Calu3 (cell line): ENCODE results near the gene TBC1D14. TPM values are rescaled to one million over a fixed set of nuclear protein-coding genes. Genes with fewer than 3 reads are reported as not detected.
A peak's percentile ranks its signal among the peaks of the same experiment; 100 is the strongest.

Source experiments
- BruUV-seq: library from RNA; stranded (reverse); fragments of 400-500 nt; replicated peaks from 2 replicates; lab custom pipeline; 2021; lab: Mats Ljungman, UMichigan
- CTCF ChIA-PET: fragments of 300-600 bp; sonication (Branson Sonifier 250); formaldehyde crosslinking; loops from one replicate; lab custom pipeline; 2022; ENCODE audit warnings: antibody characterized with exemption; lab: Charles Lee
- DNase-seq: peaks from one replicate; pipeline ENCODE4 v3.0.0; 2022
- H3K27ac Mint-ChIP-seq: one replicate; pipeline ENCODE4 v1.8.0; 2022; ENCODE audit warnings: mixed read lengths; ENCODE audit not compliant: unreplicated experiment
- H3K27me3 Mint-ChIP-seq: one replicate; pipeline ENCODE4 v1.8.0; 2022; ENCODE audit warnings: mixed read lengths; ENCODE audit not compliant: unreplicated experiment
- H3K36me3 Mint-ChIP-seq: one replicate; pipeline ENCODE4 v1.8.0; 2022; ENCODE audit warnings: mild to moderate bottlenecking, moderate library complexity, mixed read lengths; ENCODE audit not compliant: insufficient read depth, unreplicated experiment
- H3K4me1 Mint-ChIP-seq: one replicate; pipeline ENCODE4 v1.8.0; 2022; ENCODE audit warnings: mild to moderate bottlenecking, low read depth, mixed read lengths; ENCODE audit not compliant: unreplicated experiment
- H3K4me3 Mint-ChIP-seq: one replicate; pipeline ENCODE4 v1.8.0; 2022; ENCODE audit warnings: mild to moderate bottlenecking, low read depth, moderate library complexity, mixed read lengths; ENCODE audit not compliant: unreplicated experiment
- H3K9me3 Mint-ChIP-seq: one replicate; pipeline ENCODE4 v1.8.0; 2022; ENCODE audit warnings: low read depth, mixed read lengths; ENCODE audit not compliant: unreplicated experiment
- intact Hi-C: fragments of 100-400 bp; cut with micrococcal nuclease; formaldehyde crosslinking; loops from one replicate; pipeline ENCODE4 v1.10.0; 2022; ENCODE audit not compliant: unreplicated experiment
- total RNA-seq: library from RNA; stranded (reverse); gene quantifications from 2 replicates; pipeline ENCODE4 v1.2.3, GENCODE V29; 2022
- TF ChIP-seq, protein P1 (sequence below): fragments of 200-600 bp; IDR thresholded peaks from one replicate; pipeline ENCODE4 v1.8.0; 2022; ENCODE audit warnings: antibody characterized with exemption; ENCODE audit not compliant: unreplicated experiment

TBC1D14 gene
- total RNA-seq, 1 experiment from 2014 or later, result 26.4 TPM

DNA sequence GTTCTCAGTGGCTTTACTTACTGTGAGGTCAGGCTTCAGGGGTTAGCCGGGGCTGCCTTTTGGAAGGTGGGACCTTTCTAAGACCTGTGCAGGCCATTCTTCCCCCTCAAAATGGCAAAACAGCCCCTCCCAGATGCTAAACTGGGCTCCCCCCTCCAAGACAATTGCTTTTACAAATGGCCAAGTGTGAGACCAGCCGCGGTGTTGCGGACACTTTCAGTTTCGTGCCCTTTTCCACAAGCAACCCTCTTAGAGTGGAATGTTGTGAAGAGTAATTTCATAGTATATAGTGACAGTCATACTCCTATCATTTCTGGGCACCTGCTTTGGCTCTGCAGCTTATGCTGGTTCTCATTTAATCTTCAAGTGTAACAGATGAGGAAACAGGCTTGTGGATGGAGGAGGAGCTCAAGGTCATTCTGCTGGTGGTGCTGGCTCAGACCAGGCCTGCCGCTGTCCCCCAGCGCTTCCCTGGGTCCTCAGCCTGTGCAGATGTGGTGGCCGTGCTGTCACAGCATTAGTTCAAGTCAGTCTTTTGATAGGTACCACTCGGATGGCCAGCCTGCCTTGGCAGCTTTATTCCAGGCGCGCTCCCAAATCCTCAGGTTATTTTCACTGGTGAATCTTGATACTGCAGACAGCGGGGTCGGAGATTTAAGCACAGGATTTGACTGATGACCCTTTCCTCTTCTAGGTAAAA is 78.5 kb downstream of the TBC1D14 start:
- Mint-ChIP-seq H3K9me3 (no peaks in the 10 kb centered on the region), H3K27me3 (no peaks in the 10 kb centered on the region), H3K27ac (peak overlapping the region; percentile 90), H3K36me3 (peaks cover 31% of the 10 kb centered on the region), H3K4me3 (peak overlapping the region; percentile 96), H3K4me1 (peaks cover 42% of the 10 kb centered on the region)
- no TSS peak for BruUV-seq
- CTCF ChIA-PET, result interaction anchor here (0.7 to 1.1 kb wide), 2 partner anchors 10 to 647 kb away, joined by 3 to 7 read pairs; no protein-coding TSS in a partner anchor
- TF ChIP-seq, protein P1, sequence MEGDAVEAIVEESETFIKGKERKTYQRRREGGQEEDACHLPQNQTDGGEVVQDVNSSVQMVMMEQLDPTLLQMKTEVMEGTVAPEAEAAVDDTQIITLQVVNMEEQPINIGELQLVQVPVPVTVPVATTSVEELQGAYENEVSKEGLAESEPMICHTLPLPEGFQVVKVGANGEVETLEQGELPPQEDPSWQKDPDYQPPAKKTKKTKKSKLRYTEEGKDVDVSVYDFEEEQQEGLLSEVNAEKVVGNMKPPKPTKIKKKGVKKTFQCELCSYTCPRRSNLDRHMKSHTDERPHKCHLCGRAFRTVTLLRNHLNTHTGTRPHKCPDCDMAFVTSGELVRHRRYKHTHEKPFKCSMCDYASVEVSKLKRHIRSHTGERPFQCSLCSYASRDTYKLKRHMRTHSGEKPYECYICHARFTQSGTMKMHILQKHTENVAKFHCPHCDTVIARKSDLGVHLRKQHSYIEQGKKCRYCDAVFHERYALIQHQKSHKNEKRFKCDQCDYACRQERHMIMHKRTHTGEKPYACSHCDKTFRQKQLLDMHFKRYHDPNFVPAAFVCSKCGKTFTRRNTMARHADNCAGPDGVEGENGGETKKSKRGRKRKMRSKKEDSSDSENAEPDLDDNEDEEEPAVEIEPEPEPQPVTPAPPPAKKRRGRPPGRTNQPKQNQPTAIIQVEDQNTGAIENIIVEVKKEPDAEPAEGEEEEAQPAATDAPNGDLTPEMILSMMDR, result no peak
- DNase-seq, result no peak
- intact Hi-C loops, result loop anchor here (5.0 to 10.0 kb wide), 2 partner anchors 81 to 87 kb away; partner anchors contain the start of gene TBC1D14

DNA sequence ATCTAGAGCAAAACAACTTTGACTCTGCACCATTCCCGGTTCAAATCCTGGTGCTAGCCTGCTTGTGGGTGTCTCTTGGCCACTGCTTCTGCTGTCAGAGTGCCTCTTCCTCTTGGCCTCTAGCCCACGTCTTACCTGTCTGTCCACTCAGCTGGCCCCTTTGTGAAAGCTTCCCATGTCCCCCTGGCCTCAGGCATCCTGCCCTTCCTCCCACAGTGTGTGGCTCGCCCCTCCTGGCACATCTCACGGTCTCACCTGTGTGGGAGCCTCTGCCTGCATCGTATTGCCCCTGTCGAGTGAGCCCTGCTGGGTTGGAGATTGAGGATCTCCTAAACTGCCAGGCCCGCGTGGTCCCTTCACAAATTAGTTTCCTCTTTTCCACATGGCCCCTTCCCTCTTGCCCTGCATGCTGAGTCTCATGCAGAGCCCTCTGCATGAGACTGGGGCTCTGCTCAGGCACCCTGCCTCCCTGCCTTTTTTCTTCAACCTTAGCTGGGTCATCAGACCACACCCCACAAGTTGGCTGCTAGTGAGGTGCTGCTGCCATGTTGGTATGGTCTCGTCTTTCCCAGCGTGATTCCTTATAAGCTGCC is 79.8 kb downstream of the TBC1D14 start:
- H3K4me1 Mint-ChIP-seq, result peaks cover 44% of the 10 kb centered on the region
- H3K27me3 Mint-ChIP-seq, result no peaks in the 10 kb centered on the region
- intact Hi-C loops, result loop anchor here (5.0 to 10.0 kb wide), 2 partner anchors 82 to 85 kb away; partner anchors contain the start of gene TBC1D14
- BruUV-seq, result no TSS peak
- CTCF ChIA-PET, result no interaction called here
- DNase-seq, result no peak
- peak overlapping the region; percentile 96 for H3K4me3 Mint-ChIP-seq
- no peaks in the 10 kb centered on the region for H3K9me3 Mint-ChIP-seq
- TF ChIP-seq, protein P1, result no peak
- H3K27ac Mint-ChIP-seq, result no peak overlapping the region
- peaks cover 31% of the 10 kb centered on the region for H3K36me3 Mint-ChIP-seq

DNA sequence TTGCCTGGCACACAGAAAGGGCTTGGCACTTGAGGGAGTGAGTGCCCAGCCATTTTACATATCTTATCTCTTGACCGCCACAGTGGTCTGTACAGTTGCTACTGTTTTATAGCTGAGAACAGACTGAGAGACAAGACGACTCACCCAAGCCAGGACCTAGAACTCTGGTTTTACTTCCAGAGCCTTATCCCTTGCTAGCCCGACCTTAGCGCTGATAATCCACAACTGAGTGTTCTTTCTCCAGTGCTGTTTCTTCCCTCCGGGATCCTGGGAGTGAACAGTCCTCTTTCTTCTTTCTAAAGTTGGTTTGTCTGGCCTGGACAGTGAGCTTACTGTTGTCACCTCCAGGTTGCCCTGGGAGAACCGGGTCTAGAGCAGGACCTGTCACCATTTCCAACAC is 81.0 kb downstream of the TBC1D14 start:
- no peaks in the 10 kb centered on the region for H3K9me3 Mint-ChIP-seq
- DNase-seq, result no peak
- H3K27me3 Mint-ChIP-seq, result no peaks in the 10 kb centered on the region
- intact Hi-C loops, result no loop called here
- H3K4me1 Mint-ChIP-seq, result peaks cover 33% of the 10 kb centered on the region
- H3K36me3 Mint-ChIP-seq, result peaks cover 31% of the 10 kb centered on the region
- no TSS peak for BruUV-seq
- TF ChIP-seq, protein P1, result no peak
- no peak overlapping the region for H3K27ac Mint-ChIP-seq
- CTCF ChIA-PET, result no interaction called here
- H3K4me3 Mint-ChIP-seq, result no peak overlapping the region

- H3K4me1 Mint-ChIP-seq, result peaks cover 27% of the 10 kb centered on the region
- BruUV-seq, result no TSS peak
These were observed 81.6 kb downstream of the TBC1D14 start for GRCh38 chr4:6991249-6991648.

More at GRCh38 chr4:6991249-6991648, 81.6 kb downstream of the TBC1D14 start:
- intact Hi-C loops, result no loop called here
- CTCF ChIA-PET, result no interaction called here
- TF ChIP-seq, protein P1, result no peak
- no peak for DNase-seq
- H3K9me3 Mint-ChIP-seq, result no peaks in the 10 kb centered on the region
- no peak overlapping the region for H3K4me3 Mint-ChIP-seq
- H3K27me3 Mint-ChIP-seq, result no peaks in the 10 kb centered on the region
- peaks cover 28% of the 10 kb centered on the region for H3K36me3 Mint-ChIP-seq
- no peak overlapping the region for H3K27ac Mint-ChIP-seq
